K562 (cell line): ENCODE data around the gene AP3S1. TPM values are rescaled to one million over a fixed set of nuclear protein-coding genes. Genes with fewer than 3 reads are reported as not detected.
A peak's percentile ranks its signal among the peaks of the same experiment; 100 is the strongest.

Experiments
- ATAC-seq: fragments of 200-7000 bp; cut with Tn5 transposase; 3 replicates; pipeline ENCODE4 v1.9.1; 2020; ENCODE audit warnings: moderate library complexity
- BruUV-seq: library from RNA; stranded (reverse); fragments of 400-500 nt; replicated peaks from 2 replicates; lab custom pipeline; 2021; lab: Mats Ljungman, UMichigan
- CTCF ChIA-PET: fragments of 300-600 bp; formaldehyde crosslinking; extraction: SDS; loops from one replicate; lab custom pipeline; 2021; ENCODE audit warnings: low intra/inter-chr PET ratio; lab: Yijun Ruan, JAX
- POLR2A ChIA-PET: fragments of 300-600, 350-650 bp; sonication (Branson Sonifier 250); formaldehyde crosslinking; extraction: SDS; loops from one replicate; lab custom pipeline; 2021; ENCODE audit warnings: antibody characterized with exemption, inconsistent platforms; lab: Yijun Ruan, JAX
- DNase-seq, 4 experiments: peaks; one replicate each; pipeline versions ENCODE4 v3.0.0 to v3.0.0-alpha.2; 2011 to 2018; ENCODE audit warnings: low spot score in 3 of 4, mixed read lengths in 3 of 4; ENCODE audit errors: extremely low read depth in 1 of 4
- FAIRE-seq: peaks from 2 replicates; lab custom pipeline; 2011; peaks lifted over from hg19 to GRCh38; lab: Jason Lieb, UNC
- H2AFZ ChIP-seq: 2 replicates; pipeline ENCODE4 v1.6.0; 2011; ENCODE audit warnings: low read depth, low read length, control low read depth, inconsistent platforms
- H3K27ac ChIP-seq: fragments of 200-600 bp; 3 replicates; pipeline ENCODE4 v1.8.0; 2011; ENCODE audit warnings: low read depth, mild to moderate bottlenecking, control low read depth, inconsistent platforms, low read length, moderate library complexity, mixed read lengths; ENCODE audit errors: extremely low read depth
- H3K27me3 ChIP-seq, 2 experiments: fragments of 300-600 bp in 1 of 2; 2 replicates in 1 of 2; 3 replicates in 1 of 2; pipeline versions ENCODE4 v1.6.0 to v1.8.0; 2011; ENCODE audit warnings: inconsistent platforms in 2 of 2, low read length in 2 of 2, mild to moderate bottlenecking in 1 of 2, mixed read lengths in 1 of 2, moderate library complexity in 1 of 2; ENCODE audit not compliant: control insufficient read depth in 2 of 2, insufficient read depth in 2 of 2
- H3K36me3 ChIP-seq: fragments of 300-600 bp; 3 replicates; pipeline ENCODE4 v1.8.0; 2011; ENCODE audit warnings: mild to moderate bottlenecking, low read length, inconsistent platforms; ENCODE audit not compliant: control insufficient read depth, insufficient read depth
- H3K4me1 ChIP-seq, 2 experiments: fragments of 200-600 bp in 1 of 2; replicated peaks in 1 of 2; 2 replicates in 1 of 2; 3 replicates in 1 of 2; pipeline versions ENCODE4 v1.5.1 to v1.8.0; 2011; ENCODE audit warnings: inconsistent platforms in 2 of 2, low read length in 2 of 2, mild to moderate bottlenecking in 1 of 2, mixed read lengths in 1 of 2, moderate library complexity in 1 of 2; ENCODE audit not compliant: control insufficient read depth in 2 of 2, insufficient read depth in 2 of 2
- H3K4me2 ChIP-seq: 2 replicates; pipeline ENCODE4 v1.6.1; 2011; ENCODE audit warnings: low read length, control low read depth, inconsistent platforms, mixed read lengths; ENCODE audit not compliant: insufficient read depth
- H3K4me3 ChIP-seq: fragments of 200-600 bp; sonication (generic), shearing (Covaris generic); 2 replicates; pipeline ENCODE4 v1.5.1; 2016; ENCODE audit warnings: control low read depth, inconsistent platforms
- H3K79me2 ChIP-seq: fragments of 200-600 bp; 3 replicates; pipeline ENCODE4 v1.8.0; 2011; ENCODE audit warnings: low read length, inconsistent platforms; ENCODE audit not compliant: control insufficient read depth, insufficient read depth
- H3K9ac ChIP-seq, 2 experiments: 2 replicates each; pipeline versions ENCODE4 v1.6.0 to v1.6.1; 2011; ENCODE audit warnings: low read depth in 2 of 2, low read length in 2 of 2, control low read depth in 1 of 2, inconsistent platforms in 1 of 2, mild to moderate bottlenecking in 1 of 2, mixed read lengths in 1 of 2; ENCODE audit not compliant: insufficient read depth in 1 of 2
- H3K9me1 ChIP-seq: one replicate; pipeline ENCODE4 v1.6.0; 2011; ENCODE audit warnings: inconsistent platforms, mild to moderate bottlenecking, low read length, moderate library complexity; ENCODE audit not compliant: control insufficient read depth, insufficient read depth
- H3K9me3 ChIP-seq: replicated peaks from 2 replicates; pipeline ENCODE4 v1.5.1; 2011; ENCODE audit warnings: low read depth, low read length, inconsistent platforms; ENCODE audit not compliant: control insufficient read depth, insufficient read depth
- H4K20me1 ChIP-seq: replicated peaks from 2 replicates; pipeline ENCODE4 v1.6.1; 2011; ENCODE audit warnings: low read length, inconsistent platforms, mixed read lengths; ENCODE audit not compliant: control insufficient read depth, insufficient read depth
- ZC3H4 ChIP-seq: sonication (generic); formaldehyde crosslinking; IDR thresholded peaks from 2 replicates; pipeline ENCODE4 v1.9.0; 2021; ENCODE audit warnings: missing genetic modification reagents, borderline replicate concordance
- ZNF316 ChIP-seq: fragments of 450-650 bp; IDR thresholded peaks from 2 replicates; pipeline ENCODE4 v1.6.1; 2016
- ZNF444 ChIP-seq: fragments of 250-450 bp; sonication (Bioruptor Pico); IDR thresholded peaks from 2 replicates; pipeline ENCODE4 v1.4.0; 2020; ENCODE audit warnings: mild to moderate bottlenecking, moderate library complexity
- ZNF780A ChIP-seq: fragments of 250-450 bp; sonication (Bioruptor Pico); IDR thresholded peaks from 2 replicates; pipeline ENCODE4 v1.5.0; 2021; ENCODE audit warnings: mild to moderate bottlenecking
- WGBS: fragments of 100-300 bp; shearing (Covaris generic); methylation state at CpG from one replicate; pipeline ENCODE4 v1.1.6; 2016; ENCODE audit warnings: low coverage, mixed read lengths; ENCODE audit not compliant: insufficient coverage; ENCODE audit errors: missing lambda C conversion rate; 5-methylcytosine and 5-hydroxymethylcytosine counted together
- in situ Hi-C: fragments of 300-500 bp; cut with MboI; formaldehyde crosslinking; loops from 4 replicates; pipeline ENCODE4 v1.15.0; 2018; ENCODE audit warnings: inconsistent platforms, mixed read lengths
- intact Hi-C: fragments of 100-400 bp; cut with micrococcal nuclease; formaldehyde crosslinking; loops from 2 replicates; pipeline ENCODE4 v1.14.2; 2022
- polyA plus RNA-seq, 8 experiments: library from polyadenylated mRNA; depleted of rRNA in 4 of 8; stranded (reverse) in 5 of 8; unstranded in 3 of 8; fragments of >200 nt; fragmentation: Nextera tagmentation in 2 of 8; fragmentation: Illumina TruSeq in 1 of 8; extraction: Ambion mirVana in 2 of 8; extraction: Trizol in 1 of 8; gene quantifications; 2 replicates each; pipeline versions ENCODE4 v1.2.1 to v1.2.3, GENCODE V29; 2011 to 2014; ENCODE audit warnings: inconsistent platforms in 1 of 8, missing spikeins in 1 of 8
- total RNA-seq, 7 experiments: library from RNA; depleted of rRNA in 6 of 7; stranded (reverse); fragments of >200 nt in 6 of 7; fragmentation: Illumina TruSeq in 2 of 7; extraction: Trizol in 2 of 7; gene quantifications; 2 replicates each; pipeline versions ENCODE4 v1.2.1 to v1.2.3, GENCODE V29; 2011 to 2021; ENCODE audit warnings: low replicate concordance in 1 of 7

Gene AP3S1
- total and polyA plus RNA-seq, 9 of the 15 experiments (the other 6 are each of a cell fraction or from before 2014, with no cell fraction given) = 46.1 to 106 (median 67.3) TPM

DNA sequence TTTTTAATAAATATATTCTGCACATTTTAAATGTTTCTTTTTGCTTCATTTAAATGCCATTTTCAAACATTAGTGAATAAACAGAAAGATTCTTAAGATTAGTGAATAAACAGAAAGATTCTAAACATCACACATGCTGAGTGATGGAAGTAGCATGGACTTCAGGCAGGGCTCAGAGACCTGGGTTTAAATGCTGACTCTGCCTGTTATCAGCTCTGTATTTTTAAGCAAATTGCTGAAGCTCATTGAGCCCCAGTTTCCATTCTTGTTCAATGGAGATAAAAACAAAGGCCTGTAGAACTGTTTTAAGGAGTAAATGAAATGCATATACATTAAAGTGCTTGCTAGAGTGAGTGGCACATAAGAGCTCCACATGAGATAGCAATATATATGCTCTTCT is 112.4 kb downstream of the AP3S1 start:
- Histone ChIP-seq H3K36me3 (no peaks in the 10 kb centered on the region), H3K9me1 (no peaks in the 10 kb centered on the region), H3K4me3 (no peak overlapping the region), H3K27ac (no peak overlapping the region), H3K4me1 (no peaks in the 10 kb centered on the region), H2AFZ (no peak overlapping the region), H3K4me2 (no peak overlapping the region), H3K79me2 (no peaks in the 10 kb centered on the region), H3K9ac (no peak overlapping the region), H3K27me3 (no peaks in the 10 kb centered on the region; a peak in 1 of 5 replicates), H4K20me1 (no peaks in the 10 kb centered on the region), H3K9me3 (no peaks in the 10 kb centered on the region)
- DNase-seq (no peak), FAIRE-seq (no peak), ATAC-seq (no peak)
- 0 out of 2 replicates have a peak, but pooled peaks have one; percentile 29 for TF ChIP-seq ZNF316
- TF ChIP-seq ZNF444 (CRISPR knock-in tag) = no peak
- no peak for TF ChIP-seq ZNF780A (CRISPR knock-in tag)
- no TSS peak for BruUV-seq
- in situ Hi-C loops = no loop called here
- CTCF ChIA-PET = no interaction called here
- intact Hi-C loops = no loop called here
- POLR2A ChIA-PET = no interaction called here

DNA sequence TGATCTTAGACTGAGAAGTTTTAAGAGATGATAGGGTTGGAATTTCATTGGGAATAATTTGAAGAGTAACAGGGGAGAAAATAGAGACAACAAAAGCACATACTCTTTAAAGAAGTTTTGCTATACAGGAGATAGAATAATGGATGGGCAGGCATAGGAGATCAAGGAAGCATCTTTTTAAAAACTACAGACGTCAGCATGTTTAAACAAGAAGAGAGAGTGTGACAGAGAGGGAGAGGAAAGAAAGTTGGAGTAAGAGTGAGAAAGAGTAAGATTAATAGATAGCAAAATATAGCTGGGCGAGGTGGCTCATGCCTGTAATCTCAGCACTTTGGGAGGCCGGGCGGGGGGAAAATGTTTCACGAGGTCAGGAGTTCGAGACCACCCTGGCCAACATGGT is 115.2 kb downstream of the AP3S1 start:
- 0% methylated on average over 6 of the region's 6 CpGs for WGBS

More for the DNA sequence above, 115.2 kb downstream of the AP3S1 start:
- Histone ChIP-seq H3K4me2 (no peak overlapping the region), H3K36me3 (no peaks in the 10 kb centered on the region), H3K4me1 (no peaks in the 10 kb centered on the region), H3K9me1 (no peaks in the 10 kb centered on the region), H4K20me1 (no peaks in the 10 kb centered on the region), H2AFZ (no peak overlapping the region), H3K27ac (no peak overlapping the region), H3K79me2 (no peaks in the 10 kb centered on the region), H3K27me3 (peaks cover 7 to 12% of the 10 kb centered on the region in 2 experiments; a peak in 4 of 5 replicates), H3K9ac (no peak overlapping the region), H3K4me3 (no peak overlapping the region), H3K9me3 (no peaks in the 10 kb centered on the region)
- ATAC-seq (no peak), FAIRE-seq (no peak), DNase-seq (no peak)
- TF ChIP-seq ZC3H4 (CRISPR knock-in tag) (no peak), ZNF316 (peak; percentile 65)
- in situ Hi-C loops = no loop called here
- ChIA-PET CTCF (no interaction called here), POLR2A (no interaction called here)
- no TSS peak for BruUV-seq
- intact Hi-C loops = no loop called here
